Measurements from ENCODE around the gene RAB4A.

DNA sequence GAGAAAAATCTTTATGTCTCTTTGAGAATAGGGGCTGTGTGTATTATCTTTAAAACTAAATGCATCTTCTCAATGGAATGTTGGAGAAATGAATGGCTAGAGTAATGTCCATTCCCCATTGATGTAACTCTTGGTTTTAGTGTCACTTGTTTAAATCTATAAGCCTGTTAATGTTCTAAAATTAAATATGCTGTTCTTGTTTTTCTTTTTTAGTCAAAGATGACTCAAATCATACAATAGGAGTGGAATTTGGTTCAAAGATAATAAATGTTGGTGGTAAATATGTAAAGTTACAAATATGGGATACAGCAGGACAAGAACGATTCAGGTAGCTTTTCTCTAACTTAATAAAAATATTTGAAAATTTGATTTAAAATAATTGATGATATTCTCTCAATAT is 17.6 kb downstream of the RAB4A start:
- TF ChIP-seq, protein P1, sequence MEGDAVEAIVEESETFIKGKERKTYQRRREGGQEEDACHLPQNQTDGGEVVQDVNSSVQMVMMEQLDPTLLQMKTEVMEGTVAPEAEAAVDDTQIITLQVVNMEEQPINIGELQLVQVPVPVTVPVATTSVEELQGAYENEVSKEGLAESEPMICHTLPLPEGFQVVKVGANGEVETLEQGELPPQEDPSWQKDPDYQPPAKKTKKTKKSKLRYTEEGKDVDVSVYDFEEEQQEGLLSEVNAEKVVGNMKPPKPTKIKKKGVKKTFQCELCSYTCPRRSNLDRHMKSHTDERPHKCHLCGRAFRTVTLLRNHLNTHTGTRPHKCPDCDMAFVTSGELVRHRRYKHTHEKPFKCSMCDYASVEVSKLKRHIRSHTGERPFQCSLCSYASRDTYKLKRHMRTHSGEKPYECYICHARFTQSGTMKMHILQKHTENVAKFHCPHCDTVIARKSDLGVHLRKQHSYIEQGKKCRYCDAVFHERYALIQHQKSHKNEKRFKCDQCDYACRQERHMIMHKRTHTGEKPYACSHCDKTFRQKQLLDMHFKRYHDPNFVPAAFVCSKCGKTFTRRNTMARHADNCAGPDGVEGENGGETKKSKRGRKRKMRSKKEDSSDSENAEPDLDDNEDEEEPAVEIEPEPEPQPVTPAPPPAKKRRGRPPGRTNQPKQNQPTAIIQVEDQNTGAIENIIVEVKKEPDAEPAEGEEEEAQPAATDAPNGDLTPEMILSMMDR (IDR thresholded peaks at IDR 0.05): no peak
- no peak for TF ChIP-seq EP300 (IDR thresholded peaks at IDR 0.05)
- no peak for TF ChIP-seq POLR2A (IDR thresholded peaks at IDR 0.05)
